Vagina (tissue), 2 donors: Measurements from ENCODE around the gene ZNF543. TPM values are rescaled to one million over a fixed set of nuclear protein-coding genes. Genes with fewer than 3 reads are reported as not detected.
"Not testable (repeated sequence)": the region's sequence is repeated elsewhere in the genome, so short reads cannot be mapped to it uniquely, and the experiment has no call there.

ENCODE experiments used
- DNase-seq, 2 donors: peaks; one replicate each; pipeline ENCODE4 v3.0.0-alpha.2; 2017; ENCODE audit errors: extremely low spot score in 2 of 2
- H3K27ac ChIP-seq: fragments of 200-600 bp; sonication (generic); one replicate; pipeline ENCODE4 v1.5.1; 2019
- H3K27me3 ChIP-seq: fragments of 200-600 bp; sonication (generic); one replicate; pipeline ENCODE4 v1.5.1; 2019
- H3K36me3 ChIP-seq, 2 donors: fragments of 200-600 bp; sonication (generic); one replicate each; pipeline ENCODE4 v1.5.1; 2017 to 2019
- H3K4me1 ChIP-seq: fragments of 200-600 bp; sonication (generic); one replicate; pipeline ENCODE4 v1.5.1; 2019
- H3K4me3 ChIP-seq, 2 donors: fragments of 200-600 bp; sonication (generic); 1 replicate in 1 of 2; 2 replicates in 1 of 2; pipeline ENCODE4 v1.5.1; 2016 to 2019
- H3K9me3 ChIP-seq: fragments of 200-600 bp; sonication (generic); one replicate; pipeline ENCODE4 v1.5.1; 2019
- POLR2A ChIP-seq, 2 donors: fragments of 450-650 bp; IDR thresholded peaks; one replicate each; pipeline ENCODE4 v1.6.1; 2017; ENCODE audit warnings: antibody characterized with exemption in 2 of 2, mild to moderate bottlenecking in 2 of 2, moderate library complexity in 2 of 2
- POLR2AphosphoS5 ChIP-seq, 2 donors: sonication (generic); formaldehyde crosslinking; IDR thresholded peaks; one replicate each; pipeline ENCODE4 v1.9.0; 2017; ENCODE audit warnings: antibody characterized with exemption in 2 of 2, mild to moderate bottlenecking in 2 of 2, low read depth in 1 of 2; ENCODE audit not compliant: insufficient read depth in 1 of 2
- intact Hi-C: fragments of 100-400 bp; cut with DNase I; formaldehyde crosslinking; loops from one replicate; pipeline ENCODE4 v1.15.1; 2023
- total RNA-seq: library from RNA; depleted of rRNA; stranded (reverse); fragments of >200 nt; gene quantifications from one replicate; pipeline ENCODE4 v1.2.3, GENCODE V29; 2016
- TF ChIP-seq, protein P1 (sequence below), 3 experiments: fragments of 450-650 bp in 2 of 3; fragments of 200-600 bp in 1 of 3; sonication (generic) in 1 of 3; IDR thresholded peaks; one replicate each; pipeline ENCODE4 v1.5.1; 2017 to 2019; ENCODE audit warnings: antibody characterized with exemption in 3 of 3, mild to moderate bottlenecking in 2 of 3, moderate library complexity in 2 of 3

Gene ZNF543
- 6.9 TPM for total RNA-seq

DNA sequence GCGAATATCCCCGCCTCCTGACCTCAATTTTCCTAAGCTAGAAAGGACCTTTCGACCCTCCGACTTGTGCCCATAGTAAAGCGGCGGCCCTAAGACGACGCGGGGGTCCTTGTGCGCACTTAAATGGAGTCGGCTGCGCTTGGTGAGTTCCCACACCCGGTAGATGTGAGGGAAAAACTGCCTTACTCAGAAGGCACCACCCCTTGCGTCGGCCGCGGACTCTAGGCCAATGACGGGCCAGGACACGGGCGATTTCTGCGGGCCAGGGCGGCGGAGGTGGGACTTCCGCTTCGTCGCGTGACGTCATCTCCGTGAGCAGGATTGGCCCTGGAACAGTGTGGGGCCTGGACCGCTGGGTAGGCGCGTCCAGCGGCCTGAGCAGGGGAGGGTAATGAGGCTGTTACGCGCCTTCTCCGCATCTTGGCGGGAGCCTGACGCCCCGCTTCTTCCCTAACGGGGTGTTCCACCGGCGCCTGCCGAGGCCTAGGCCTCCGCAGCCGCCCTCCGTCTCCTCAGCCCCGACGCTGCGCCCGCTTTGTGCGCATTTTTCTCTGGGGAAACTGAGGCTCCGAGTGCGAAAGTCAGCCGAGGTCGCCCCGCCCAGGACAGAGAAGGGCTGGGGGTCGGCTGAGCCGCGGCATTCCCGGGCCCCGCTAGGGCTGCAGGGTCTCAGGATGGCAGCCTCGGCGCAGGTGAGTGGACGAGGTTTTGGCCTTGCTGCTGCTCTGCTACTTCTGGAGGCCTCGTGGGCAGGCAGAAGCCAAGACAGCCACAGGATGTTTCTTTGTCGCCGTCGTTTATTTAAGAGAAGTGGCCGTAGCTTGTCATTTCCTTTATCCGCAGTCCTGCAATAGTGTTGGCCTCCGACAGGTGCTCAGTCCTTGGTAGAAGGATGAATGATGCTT lies at the start of gene ZNF543:
ZNF543 (plus strand) TSS at position 293 of the 905 bp plus-strand sequence; CDS start at position 675, 382 bp downstream.
- peak within 1 kb of the TSS; percentile 85 to 87 for H3K4me3 ChIP-seq
- no peaks in the 10 kb centered on the region for H3K27me3 ChIP-seq
- peak in 1 of 2 donors; percentile 91 for DNase-seq
- peak within 1 kb of the TSS; percentile 73 for H3K27ac ChIP-seq
- peaks cover 20% of the 10 kb centered on the region for H3K4me1 ChIP-seq
- H3K9me3 ChIP-seq = peaks cover 16% of the 10 kb centered on the region
- H3K36me3 ChIP-seq = peaks cover 5 to 31% of the 10 kb centered on the region in 2 donors
- TF ChIP-seq POLR2A (IDR thresholded peaks at IDR 0.05) (peak in 1 of 2 donors; percentile 25), POLR2AphosphoS5 (IDR thresholded peaks at IDR 0.05; ENCODE audit: insufficient read depth in 1 of 2, low read depth in 1 of 2) (peak; percentile 83 to 90)
- TF ChIP-seq, protein P1, sequence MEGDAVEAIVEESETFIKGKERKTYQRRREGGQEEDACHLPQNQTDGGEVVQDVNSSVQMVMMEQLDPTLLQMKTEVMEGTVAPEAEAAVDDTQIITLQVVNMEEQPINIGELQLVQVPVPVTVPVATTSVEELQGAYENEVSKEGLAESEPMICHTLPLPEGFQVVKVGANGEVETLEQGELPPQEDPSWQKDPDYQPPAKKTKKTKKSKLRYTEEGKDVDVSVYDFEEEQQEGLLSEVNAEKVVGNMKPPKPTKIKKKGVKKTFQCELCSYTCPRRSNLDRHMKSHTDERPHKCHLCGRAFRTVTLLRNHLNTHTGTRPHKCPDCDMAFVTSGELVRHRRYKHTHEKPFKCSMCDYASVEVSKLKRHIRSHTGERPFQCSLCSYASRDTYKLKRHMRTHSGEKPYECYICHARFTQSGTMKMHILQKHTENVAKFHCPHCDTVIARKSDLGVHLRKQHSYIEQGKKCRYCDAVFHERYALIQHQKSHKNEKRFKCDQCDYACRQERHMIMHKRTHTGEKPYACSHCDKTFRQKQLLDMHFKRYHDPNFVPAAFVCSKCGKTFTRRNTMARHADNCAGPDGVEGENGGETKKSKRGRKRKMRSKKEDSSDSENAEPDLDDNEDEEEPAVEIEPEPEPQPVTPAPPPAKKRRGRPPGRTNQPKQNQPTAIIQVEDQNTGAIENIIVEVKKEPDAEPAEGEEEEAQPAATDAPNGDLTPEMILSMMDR (IDR thresholded peaks at IDR 0.05) = peak in 1 of 3 experiments; percentile 23
- intact Hi-C loops = no loop called here

DNA sequence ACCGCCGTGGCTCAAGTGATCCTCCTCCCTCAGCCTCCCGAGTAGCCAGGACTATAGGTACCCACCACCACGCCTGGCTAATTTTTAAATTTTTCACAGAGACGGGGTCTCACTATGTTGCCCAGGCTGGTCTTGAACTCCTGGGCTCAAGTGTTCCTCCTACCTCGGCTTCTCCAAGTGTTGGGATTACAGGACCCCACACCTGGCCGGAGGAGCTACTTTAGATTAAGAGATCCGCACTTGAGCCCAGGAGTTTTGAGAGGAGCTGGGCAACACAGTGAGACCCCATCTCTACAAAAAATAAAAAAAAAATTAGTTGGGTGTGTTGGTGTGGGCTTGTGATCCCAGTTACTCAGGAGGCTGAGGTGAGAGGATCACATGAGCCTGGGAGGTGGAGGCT lies 49.0 kb upstream of the ZNF543 start:
- DNase-seq = no peak
- no peak overlapping the region for H3K27ac ChIP-seq
- H3K4me3 ChIP-seq = no peak overlapping the region
- no peaks in the 10 kb centered on the region for H3K36me3 ChIP-seq
- no peaks in the 10 kb centered on the region for H3K4me1 ChIP-seq
- no peaks in the 10 kb centered on the region for H3K27me3 ChIP-seq
- no peak for TF ChIP-seq POLR2A (IDR thresholded peaks at IDR 0.05)
- TF ChIP-seq, protein P1 (IDR thresholded peaks at IDR 0.05) = no peak
- no peak for TF ChIP-seq POLR2AphosphoS5 (IDR thresholded peaks at IDR 0.05; ENCODE audit: insufficient read depth in 1 of 2, low read depth in 1 of 2)
- intact Hi-C loops = no loop called here
- H3K9me3 ChIP-seq = no peaks in the 10 kb centered on the region

DNA sequence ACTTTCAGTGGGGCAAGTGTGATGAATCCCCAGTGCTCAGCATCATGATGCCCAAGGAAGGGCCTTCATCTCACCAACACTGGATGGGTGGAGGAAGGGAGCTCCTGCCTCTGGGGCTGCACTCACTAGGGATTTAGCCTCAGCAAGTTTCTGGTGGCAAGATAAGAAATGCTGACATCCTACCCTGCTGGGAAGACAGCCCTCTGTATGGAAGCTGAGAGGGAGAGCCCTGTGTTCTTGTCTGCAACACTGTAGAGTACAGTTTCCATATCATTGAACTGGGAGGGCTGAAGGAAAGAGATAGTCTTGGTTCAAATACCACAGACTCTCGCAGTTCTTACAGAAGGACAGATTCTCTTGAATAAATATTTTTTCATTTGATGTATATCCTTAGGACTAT lies 47.3 kb upstream of the ZNF543 start:
- Histone ChIP-seq H3K9me3 (no peaks in the 10 kb centered on the region), H3K27ac (no peak overlapping the region), H3K27me3 (no peaks in the 10 kb centered on the region), H3K4me3 (no peak overlapping the region), H3K4me1 (no peaks in the 10 kb centered on the region), H3K36me3 (no peaks in the 10 kb centered on the region)
- no peak for TF ChIP-seq POLR2AphosphoS5 (IDR thresholded peaks at IDR 0.05; ENCODE audit: insufficient read depth in 1 of 2, low read depth in 1 of 2)
- TF ChIP-seq POLR2A (IDR thresholded peaks at IDR 0.05) = no peak
- TF ChIP-seq, protein P1 (IDR thresholded peaks at IDR 0.05) = no peak
- intact Hi-C loops = no loop called here
- DNase-seq = no peak

DNA sequence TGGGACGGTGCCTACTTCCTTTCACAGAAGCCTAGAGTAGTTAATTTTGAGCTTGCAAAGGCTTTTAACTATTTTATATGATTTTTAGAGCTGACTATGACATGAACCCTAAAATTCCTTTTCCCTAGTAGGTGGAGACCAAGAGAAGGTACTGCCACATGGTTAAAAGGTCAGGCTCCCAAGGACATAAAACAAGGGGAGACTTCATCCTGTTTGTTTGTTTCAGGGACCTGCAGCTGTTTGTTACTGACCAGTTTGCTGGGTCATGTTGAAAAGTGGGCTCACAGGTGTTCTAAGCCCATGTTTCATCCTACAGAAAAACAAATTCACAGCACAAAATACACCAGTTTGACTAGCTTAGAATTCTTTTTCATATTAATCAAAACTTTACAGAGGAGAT lies 43.8 kb upstream of the ZNF543 start:
- Histone ChIP-seq H3K36me3 (no peaks in the 10 kb centered on the region), H3K4me3 (no peak overlapping the region), H3K27me3 (no peaks in the 10 kb centered on the region), H3K9me3 (no peaks in the 10 kb centered on the region), H3K4me1 (peaks cover 12% of the 10 kb centered on the region), H3K27ac (no peak overlapping the region)
- intact Hi-C loops = no loop called here
- no peak for DNase-seq
- TF ChIP-seq POLR2AphosphoS5 (IDR thresholded peaks at IDR 0.05; ENCODE audit: insufficient read depth in 1 of 2, low read depth in 1 of 2) (no peak), POLR2A (IDR thresholded peaks at IDR 0.05) (no peak)
- TF ChIP-seq, protein P1 (IDR thresholded peaks at IDR 0.05) = no peak

DNA sequence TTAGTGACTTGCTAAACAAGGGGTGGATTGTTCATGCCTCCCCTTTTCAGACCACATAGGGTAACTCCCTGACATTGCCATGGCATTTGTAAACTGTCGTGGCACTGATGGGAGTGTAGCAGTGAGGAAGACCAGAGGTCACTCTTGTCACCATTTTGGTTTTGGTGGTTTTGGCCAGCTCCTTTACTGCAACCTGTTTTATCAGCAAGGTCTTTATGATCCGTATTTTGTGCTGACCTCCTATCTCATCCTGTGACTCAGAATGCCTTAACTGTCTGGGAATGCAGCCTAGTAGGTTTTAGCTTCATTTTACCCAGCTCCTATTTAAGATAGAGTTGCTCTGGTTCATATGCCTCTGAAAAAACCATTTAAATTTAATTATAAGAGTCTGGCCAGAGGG lies 41.8 kb upstream of the ZNF543 start:
- H3K36me3 ChIP-seq, H3K4me3 ChIP-seq, H3K27me3 ChIP-seq, H3K9me3 ChIP-seq, H3K27ac ChIP-seq, intact Hi-C loops, DNase-seq: not testable (repeated sequence)
- H3K4me1 ChIP-seq = peaks cover 32% of the 10 kb centered on the region
